GM12878 (cell line): ENCODE measurements around the gene ETV6.

Source experiments
- CTCF ChIP-seq, 3 experiments: IDR thresholded peaks in 2 of 3; conservative IDR thresholded peaks in 1 of 3; 2 replicates each; pipeline ENCODE4 v1.5.1; 2011; ENCODE audit warnings: low read depth in 3 of 3, low read length in 3 of 3, mild to moderate bottlenecking in 3 of 3, control low read depth in 2 of 3, moderate library complexity in 2 of 3, inconsistent platforms in 1 of 3, mixed read lengths in 1 of 3; ENCODE audit not compliant: control insufficient read depth in 2 of 3, insufficient read depth in 1 of 3; ENCODE audit errors: extremely low read depth in 1 of 3
- JUND ChIP-seq: IDR thresholded peaks from 2 replicates; pipeline ENCODE4 v1.6.1; 2012; ENCODE audit warnings: low read depth, mild to moderate bottlenecking, low read length, improper control_type of control experiment, moderate library complexity
- TAF1 ChIP-seq: IDR thresholded peaks from 2 replicates; pipeline ENCODE4 v1.6.1; 2011; ENCODE audit warnings: mild to moderate bottlenecking, low read depth, low read length, borderline replicate concordance

- TF ChIP-seq JUND = no peak
- no peak for TF ChIP-seq CTCF (IDR thresholded peaks at IDR 0.05 in 2 of 3, conservative IDR thresholded peaks at IDR 0.05 in 1 of 3; ENCODE audit: control insufficient read depth in 2 of 3, extremely low read depth in 1 of 3, insufficient read depth in 1 of 3, low read depth in 3 of 3, low read length in 3 of 3)
- TF ChIP-seq TAF1 = no peak
Measured at GRCh38 chr12:11823593-11823992, 174.1 kb downstream of the ETV6 start.
